Hippocampal formation (tissue), 2 donors: ENCODE data around the gene MRS2.

Source experiments
- DNase-seq, 2 donors: peaks; one replicate each; lab custom pipeline; 2025; lab: John Stamatoyannopoulos, UW

The MRS2 gene

DNA sequence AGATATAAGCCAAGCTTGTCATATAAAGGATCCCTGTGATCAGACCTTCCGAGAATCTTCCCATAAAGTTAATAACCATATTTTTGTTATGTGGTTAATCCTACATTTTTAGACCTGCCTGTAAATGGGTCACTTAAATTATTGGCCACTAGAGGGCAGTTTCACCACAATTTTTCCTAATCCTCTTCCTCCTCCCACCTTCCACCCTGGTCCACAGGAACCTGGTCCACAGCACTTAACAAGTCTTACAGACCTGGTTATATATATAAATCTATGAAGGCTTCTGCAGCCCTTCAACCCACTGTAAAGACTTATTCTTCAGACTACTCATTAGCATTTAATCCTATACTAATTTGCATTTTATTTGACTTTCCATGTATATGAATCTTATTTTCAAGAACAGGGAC lies 28.3 kb downstream of the MRS2 start:
- no peak for DNase-seq

DNA sequence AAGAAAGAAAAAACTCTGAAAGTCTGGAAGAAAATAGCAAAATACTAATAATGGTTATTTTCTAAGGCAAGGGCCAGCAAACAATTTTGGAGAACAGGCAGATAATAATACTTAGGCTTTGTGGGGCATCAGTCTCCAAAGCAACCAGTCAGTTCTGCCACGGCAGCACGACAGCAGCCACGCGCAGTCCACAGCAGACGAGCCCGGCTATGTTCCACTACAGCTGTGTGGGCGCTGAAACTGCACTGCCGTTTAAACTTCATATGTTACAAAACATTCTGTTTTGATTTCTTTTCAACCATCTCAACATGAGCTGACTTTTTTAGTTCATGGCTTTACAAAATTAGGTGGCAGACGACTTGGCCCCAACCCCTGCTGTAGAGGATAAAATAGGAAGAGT lies 29.9 kb downstream of the MRS2 start:
- no peak for DNase-seq

DNA sequence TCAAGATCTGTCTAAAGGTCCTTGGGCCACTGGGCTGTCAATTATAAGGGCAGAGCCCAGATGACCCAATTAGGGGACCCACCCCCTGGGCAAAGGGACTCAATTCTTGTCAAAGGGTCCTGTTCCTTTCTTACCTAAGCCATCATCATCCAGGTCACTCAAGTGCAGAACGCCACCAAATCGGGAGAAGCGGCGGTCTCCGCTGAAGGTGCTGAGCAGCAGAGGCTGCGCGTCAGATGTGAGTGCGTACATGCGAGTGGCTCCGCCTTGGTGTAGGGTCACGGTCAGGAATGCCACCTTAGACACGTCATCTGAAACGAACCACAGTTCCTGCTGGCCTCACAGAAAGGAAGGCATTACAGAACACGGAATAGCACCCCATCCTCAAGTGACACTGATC lies 34.2 kb downstream of the MRS2 start:
- DNase-seq, result no peak

GRCh38 chr6:24439858-24440539 lies 37.3 kb downstream of the MRS2 start:
- DNase-seq, result no peak

- DNase-seq, result no peak
These were observed 38.3 kb downstream of the MRS2 start for GRCh38 chr6:24440897-24441598.

DNA sequence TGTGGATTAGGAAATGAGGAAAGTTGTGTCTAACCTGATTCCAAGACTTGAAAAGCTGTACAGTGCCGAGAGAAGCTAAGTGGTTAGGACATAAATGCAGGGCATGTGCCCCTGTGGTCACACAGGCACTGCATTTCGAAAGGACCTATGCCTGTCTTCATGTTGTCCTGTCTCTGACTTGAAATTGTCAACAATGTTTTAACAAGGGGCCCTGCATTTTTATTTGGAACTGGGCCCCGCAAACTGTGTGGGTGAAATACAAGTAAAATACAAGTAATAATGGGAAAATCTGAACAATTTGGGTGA lies 38.8 kb downstream of the MRS2 start:
- no peak for DNase-seq

DNA sequence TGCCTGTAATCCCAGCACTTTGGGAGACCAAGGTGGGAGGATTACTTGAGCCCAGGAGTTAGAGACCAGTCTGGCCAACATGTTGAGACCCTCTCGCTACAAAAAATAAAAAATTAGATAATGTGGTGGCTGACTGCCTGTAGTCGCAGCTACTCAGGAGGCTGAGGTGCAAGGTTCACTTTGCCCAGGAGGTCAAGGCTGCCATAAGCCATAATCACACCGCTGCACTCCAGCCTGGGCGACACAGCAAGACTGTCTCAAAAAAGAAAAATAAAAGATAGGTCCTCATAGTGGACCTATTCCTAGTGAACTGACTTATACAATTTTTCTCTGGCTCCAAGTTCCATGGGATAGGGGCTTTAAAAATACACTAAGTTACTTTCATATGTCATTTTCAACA lies 41.9 kb downstream of the MRS2 start:
- no peak for DNase-seq

DNA sequence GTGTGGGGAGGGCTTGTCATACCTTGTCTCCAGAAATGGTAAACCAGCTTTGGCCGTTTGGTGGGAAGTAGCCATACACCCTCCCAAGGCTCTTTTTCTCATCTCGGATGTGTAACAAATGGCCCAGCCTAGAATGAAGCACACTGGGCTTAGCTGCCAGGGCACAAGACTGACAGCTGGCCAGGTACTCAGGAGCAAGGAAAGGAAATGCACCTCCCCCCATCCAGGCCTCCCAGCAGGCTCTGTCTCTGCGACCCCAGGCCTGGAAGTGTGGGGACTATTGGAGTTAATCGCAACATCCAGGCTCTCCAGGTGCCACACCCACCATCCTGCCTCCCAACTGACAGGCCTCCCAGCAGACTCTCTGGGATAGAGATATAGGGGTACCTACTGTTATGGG lies 43.0 kb downstream of the MRS2 start:
- no peak for DNase-seq

DNA sequence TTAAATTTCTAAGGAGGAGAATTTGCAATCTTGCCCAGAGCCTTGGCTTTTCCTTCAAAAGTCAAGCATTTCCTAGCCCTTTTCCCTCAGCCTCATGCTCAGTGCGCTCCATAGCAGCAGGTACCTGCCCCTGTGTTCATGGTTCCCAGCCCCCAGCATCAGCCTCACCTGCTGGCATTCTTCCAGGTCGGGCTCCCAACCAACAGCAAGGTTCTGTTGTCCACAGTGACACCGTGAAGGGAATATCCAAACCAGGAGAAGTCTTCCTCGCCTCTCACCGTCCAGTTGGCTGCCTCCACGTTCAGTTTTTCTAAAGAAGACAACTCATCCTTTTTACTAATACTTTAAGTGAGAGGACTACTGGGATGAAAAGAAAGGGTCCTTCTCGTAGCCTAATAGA lies 43.9 kb downstream of the MRS2 start:
- DNase-seq, result no peak

GRCh38 chr6:24448396-24448795 lies 45.7 kb downstream of the MRS2 start:
- DNase-seq, result no peak

GRCh38 chr6:24448828-24449525 lies 46.2 kb downstream of the MRS2 start:
- DNase-seq, result no peak

GRCh38 chr6:24451581-24452388 lies 49.0 kb downstream of the MRS2 start:
- DNase-seq, result no peak

GRCh38 chr6:24453921-24454320 lies 51.2 kb downstream of the MRS2 start:
- DNase-seq, result no peak

DNA sequence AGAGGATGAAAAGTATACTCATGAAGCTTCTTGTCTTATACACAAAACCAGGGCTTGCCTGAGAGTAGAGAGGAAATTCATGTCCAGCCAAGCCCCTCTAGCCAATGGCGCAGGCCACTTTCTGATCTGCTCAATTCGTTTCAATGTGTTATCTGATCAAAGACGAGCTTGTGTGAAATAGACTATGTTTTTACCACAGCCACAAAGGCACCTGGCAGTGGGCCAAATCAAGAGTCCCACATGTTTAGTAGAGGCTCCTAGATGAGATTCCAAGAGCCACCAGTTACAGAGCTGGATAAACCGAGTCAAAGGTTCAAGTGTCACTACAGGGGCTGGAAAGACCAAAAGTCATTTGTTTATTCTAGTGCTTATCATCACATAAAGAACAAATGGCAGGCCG lies 51.7 kb downstream of the MRS2 start:
- no peak for DNase-seq

- DNase-seq, result no peak
These were observed 52.3 kb downstream of the MRS2 start for GRCh38 chr6:24455061-24455460.

DNA sequence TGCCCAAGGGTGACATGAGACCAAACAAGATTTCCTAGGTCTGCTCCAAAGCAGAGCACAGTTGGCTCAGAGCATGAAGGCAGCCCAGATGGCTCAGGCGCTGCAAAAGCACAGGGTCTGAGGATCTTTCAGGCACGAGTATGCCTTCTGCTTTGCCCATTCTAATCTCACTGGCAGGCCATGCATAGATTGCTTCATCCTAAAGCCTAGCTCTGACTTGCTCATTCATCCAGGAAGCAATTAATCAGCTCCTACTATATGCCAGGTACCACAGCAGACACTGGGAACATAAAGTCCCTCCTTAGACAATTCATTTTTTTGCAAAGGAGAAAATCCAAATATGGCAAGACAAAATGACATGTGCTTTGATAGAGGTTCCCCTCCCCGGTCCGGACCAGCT lies 55.4 kb downstream of the MRS2 start:
- DNase-seq, result no peak

- DNase-seq, result no peak
These were observed 56.2 kb downstream of the MRS2 start for GRCh38 chr6:24458941-24459340.

GRCh38 chr6:24460966-24461365 lies 58.2 kb downstream of the MRS2 start:
- DNase-seq, result no peak

GRCh38 chr6:24464253-24465038 lies 61.7 kb downstream of the MRS2 start:
- DNase-seq, result no peak

GRCh38 chr6:24469811-24470210 lies 67.1 kb downstream of the MRS2 start:
- DNase-seq, result no peak

GRCh38 chr6:24472181-24472580 lies 69.4 kb downstream of the MRS2 start:
- DNase-seq, result no peak
